Loucy (cell line): ENCODE measurements around the gene SCFD1.
A peak's percentile ranks its signal among the peaks of the same experiment; 100 is the strongest.
"Not testable (repeated sequence)": the region's sequence is repeated elsewhere in the genome, so short reads cannot be mapped to it uniquely, and the experiment has no call there.

ENCODE experiments used
- H2AFZ ChIP-seq: fragments of 200-600 bp; sonication (generic); 2 replicates; pipeline ENCODE4 v1.6.0; 2016; ENCODE audit warnings: antibody characterized with exemption, mild to moderate bottlenecking, low read length, moderate library complexity
- H3F3A ChIP-seq: fragments of 200-600 bp; 2 replicates; pipeline ENCODE4 v1.6.0; 2016; ENCODE audit warnings: antibody characterized with exemption, low read depth, mild to moderate bottlenecking
- H3K27me3 ChIP-seq: fragments of 200-600 bp; sonication (generic); 2 replicates; pipeline ENCODE4 v1.6.1; 2014; ENCODE audit warnings: low read length, mild to moderate bottlenecking; ENCODE audit not compliant: insufficient read depth, poor library complexity, severe bottlenecking
- H3K36me3 ChIP-seq: fragments of 200-600 bp; sonication (generic); 2 replicates; pipeline ENCODE4 v1.6.1; 2016; ENCODE audit warnings: low read length; ENCODE audit not compliant: insufficient read depth
- H3K4me1 ChIP-seq: fragments of 200-600 bp; sonication (generic); 2 replicates; pipeline ENCODE4 v1.5.1; 2014; ENCODE audit warnings: low read length, mild to moderate bottlenecking; ENCODE audit not compliant: insufficient read depth, poor library complexity, severe bottlenecking
- H3K4me2 ChIP-seq: fragments of 200-600 bp; sonication (generic); 2 replicates; pipeline ENCODE4 v1.6.0; 2014; ENCODE audit warnings: antibody characterized with exemption, low read length, low read depth, mild to moderate bottlenecking; ENCODE audit not compliant: poor library complexity, severe bottlenecking
- H3K4me3 ChIP-seq: fragments of 200-600 bp; sonication (generic); 2 replicates; pipeline ENCODE4 v1.5.1; 2014; ENCODE audit warnings: low read length, mild to moderate bottlenecking, mixed read lengths; ENCODE audit not compliant: poor library complexity, severe bottlenecking
- H3K79me2 ChIP-seq: fragments of 200-600 bp; sonication (generic); 2 replicates; pipeline ENCODE4 v1.6.1; 2014; ENCODE audit warnings: low read length; ENCODE audit not compliant: insufficient read depth
- H3K9ac ChIP-seq: fragments of 200-600 bp; sonication (generic); 2 replicates; pipeline ENCODE4 v1.6.0; 2014; ENCODE audit warnings: mild to moderate bottlenecking, low read depth, low read length, moderate library complexity; ENCODE audit not compliant: poor library complexity, severe bottlenecking
- H3K9me2 ChIP-seq: fragments of 200-600 bp; sonication (generic); replicated peaks from 2 replicates; pipeline ENCODE4 v1.6.1; 2016; ENCODE audit warnings: low read depth, low read length, mixed read lengths
- H3K9me3 ChIP-seq: fragments of 200-600 bp; sonication (generic); 2 replicates; pipeline ENCODE4 v1.6.1; 2014; ENCODE audit warnings: mild to moderate bottlenecking, antibody characterized with exemption, low read length, low read depth; ENCODE audit not compliant: insufficient read depth
- H4K20me1 ChIP-seq: fragments of 200-600 bp; sonication (generic); 2 replicates; pipeline ENCODE4 v1.6.0; 2014; ENCODE audit warnings: antibody characterized with exemption, low read length, mild to moderate bottlenecking; ENCODE audit not compliant: insufficient read depth, poor library complexity, severe bottlenecking
- CTCF ChIP-seq: fragments of 200-600 bp; sonication (generic); conservative IDR thresholded peaks from 2 replicates; pipeline ENCODE4 v1.5.1; 2014; ENCODE audit warnings: mild to moderate bottlenecking, antibody characterized with exemption, low read length
- EZH2phosphoT487 ChIP-seq: fragments of 200-600 bp; IDR thresholded peaks from 2 replicates; pipeline ENCODE4 v1.6.1; 2018; ENCODE audit warnings: antibody characterized with exemption, mild to moderate bottlenecking, moderate library complexity, borderline replicate concordance

The SCFD1 gene

GRCh38 chr14:30573966-30574365 is 48.2 kb upstream of the SCFD1 start:
- peaks cover 63% of the 10 kb centered on the region for H4K20me1 ChIP-seq

GRCh38 chr14:30574777-30575176 is 47.3 kb upstream of the SCFD1 start:
- not testable (repeated sequence) for H3K4me2 ChIP-seq, H3F3A ChIP-seq, H3K27me3 ChIP-seq, H3K36me3 ChIP-seq, H3K9me2 ChIP-seq, H3K9me3 ChIP-seq, H3K9ac ChIP-seq, H3K4me3 ChIP-seq, H2AFZ ChIP-seq
- Histone ChIP-seq H3K4me1 (peaks cover 35% of the 10 kb centered on the region), H3K79me2 (peaks cover 100% of the 10 kb centered on the region), H4K20me1 (peaks cover 64% of the 10 kb centered on the region)

More at GRCh38 chr14:30573966-30574365, 48.2 kb upstream of the SCFD1 start:
- Histone ChIP-seq H3K27me3 (no peaks in the 10 kb centered on the region), H3K9me3 (no peaks in the 10 kb centered on the region), H3F3A (no peaks in the 10 kb centered on the region), H3K79me2 (peaks cover 100% of the 10 kb centered on the region), H3K9ac (no peak overlapping the region), H2AFZ (no peak overlapping the region), H3K4me2 (peak overlapping the region; percentile 17), H3K9me2 (no peaks in the 10 kb centered on the region), H3K4me3 (no peak overlapping the region), H3K36me3 (no peaks in the 10 kb centered on the region), H3K4me1 (peaks cover 43% of the 10 kb centered on the region)
- TF ChIP-seq CTCF (no peak), EZH2phosphoT487 (no peak)

- H3K4me3 ChIP-seq, H3K27me3 ChIP-seq, H3K9ac ChIP-seq, H3K4me2 ChIP-seq, H3K36me3 ChIP-seq, H3K9me3 ChIP-seq, H3K9me2 ChIP-seq, H2AFZ ChIP-seq, H3F3A ChIP-seq: not testable (repeated sequence)
- peaks cover 20% of the 10 kb centered on the region for H3K4me1 ChIP-seq
- H4K20me1 ChIP-seq, result peaks cover 65% of the 10 kb centered on the region
- peaks cover 100% of the 10 kb centered on the region for H3K79me2 ChIP-seq
These were observed 45.8 kb upstream of the SCFD1 start for GRCh38 chr14:30576333-30576732.

GRCh38 chr14:30580616-30581282 is 41.4 kb upstream of the SCFD1 start:
- no peak overlapping the region for H2AFZ ChIP-seq
- no peaks in the 10 kb centered on the region for H3K9me2 ChIP-seq
- H3K4me1 ChIP-seq, result peaks cover 11% of the 10 kb centered on the region
- no peaks in the 10 kb centered on the region for H3F3A ChIP-seq
- no peak overlapping the region for H3K4me2 ChIP-seq
- H3K9me3 ChIP-seq, result peaks cover 11% of the 10 kb centered on the region
- peaks cover 100% of the 10 kb centered on the region for H3K79me2 ChIP-seq
- peaks cover 31% of the 10 kb centered on the region for H3K36me3 ChIP-seq
- H3K4me3 ChIP-seq, result no peak overlapping the region
- no peak overlapping the region for H3K9ac ChIP-seq
- H3K27me3 ChIP-seq, result no peaks in the 10 kb centered on the region
- no peak for TF ChIP-seq EZH2phosphoT487
- TF ChIP-seq CTCF, result no peak
- H4K20me1 ChIP-seq, result peaks cover 56% of the 10 kb centered on the region
